ENCODE data around the gene ICAM5.

- TF ChIP-seq EZH2phosphoT487 (IDR thresholded peaks at IDR 0.05) (no peak), CTCF (IDR thresholded peaks at IDR 0.05) (no peak), EZH2 (IDR thresholded peaks at IDR 0.05) (no peak)
Measured at GRCh38 chr19:10258080-10258710, 31.6 kb upstream of the ICAM5 start.
